Measurements from ENCODE around the gene UBE2D4.
"Not testable (repeated sequence)": the region's sequence is repeated elsewhere in the genome, so short reads cannot be mapped to it uniquely, and the experiment has no call there.

The UBE2D4 gene

GRCh38 chr7:43925984-43926797, at the start of gene UBE2D4:
UBE2D4 (plus strand) TSS chr7:43926436; CDS start chr7:43926533, 97 bp downstream.
- peak; percentile 92 to 93 for DNase-seq

GRCh38 chr7:43876976-43877745, 49.1 kb upstream of the UBE2D4 start:
- DNase-seq = no peak

GRCh38 chr7:43877968-43878864, 48.0 kb upstream of the UBE2D4 start:
- DNase-seq = no peak

- DNase-seq = no peak
These were observed 47.4 kb upstream of the UBE2D4 start for GRCh38 chr7:43878867-43879266.

GRCh38 chr7:43879477-43879876, 46.8 kb upstream of the UBE2D4 start:
- no peak for DNase-seq

GRCh38 chr7:43880596-43880995, 45.6 kb upstream of the UBE2D4 start:
- no peak for DNase-seq

GRCh38 chr7:43884209-43884608, 42.0 kb upstream of the UBE2D4 start:
- no peak for DNase-seq

GRCh38 chr7:43884617-43885016, 41.6 kb upstream of the UBE2D4 start:
- DNase-seq = no peak

- DNase-seq = no peak
These were observed 37.0 kb upstream of the UBE2D4 start for GRCh38 chr7:43888993-43889945.

- DNase-seq = no peak
These were observed 35.8 kb upstream of the UBE2D4 start for GRCh38 chr7:43890468-43890867.

GRCh38 chr7:43891069-43891955, 34.9 kb upstream of the UBE2D4 start:
- DNase-seq = no peak

- no peak for DNase-seq
These were observed 30.3 kb upstream of the UBE2D4 start for GRCh38 chr7:43895847-43896415.

GRCh38 chr7:43898571-43898970, 27.7 kb upstream of the UBE2D4 start:
- not testable (repeated sequence) for DNase-seq

GRCh38 chr7:43902542-43903054, 23.6 kb upstream of the UBE2D4 start:
- DNase-seq = no peak

GRCh38 chr7:43904533-43905208, 21.6 kb upstream of the UBE2D4 start:
- no peak for DNase-seq

GRCh38 chr7:43905209-43905946, 20.9 kb upstream of the UBE2D4 start:
- no peak for DNase-seq

- DNase-seq = peak; percentile 33 to 39
These were observed 20.3 kb upstream of the UBE2D4 start for GRCh38 chr7:43905956-43906330.

- peak; percentile 55 to 64 for DNase-seq
These were observed 19.8 kb upstream of the UBE2D4 start, which contains the start of gene URGCP for GRCh38 chr7:43906331-43907010. URGCP (minus strand) TSS chr7:43906596; CDS start chr7:43906575, 21 bp downstream.
